Measurements from ENCODE around the gene ERBB2.
"Not testable (repeated sequence)": the region's sequence is repeated elsewhere in the genome, so short reads cannot be mapped to it uniquely, and the experiment has no call there.

The ERBB2 gene

GRCh38 chr17:39679521-39680192 lies 20.2 kb upstream of the ERBB2 start:
- DNase-seq, result no peak

GRCh38 chr17:39683295-39683939 lies 16.4 kb upstream of the ERBB2 start:
- no peak for DNase-seq

GRCh38 chr17:39684369-39685192 lies 15.3 kb upstream of the ERBB2 start:
- DNase-seq, result no peak

- no peak for DNase-seq
These were observed 12.7 kb upstream of the ERBB2 start for GRCh38 chr17:39687101-39687545.

GRCh38 chr17:39687546-39688474 lies 12.1 kb upstream of the ERBB2 start, which contains the start of gene PGAP3:
TSS of gene PGAP3 (minus strand) at chr17:39688057. CDS start at chr17:39688014, 43 bp downstream.
- DNase-seq, result peak; percentile 79

GRCh38 chr17:39688475-39688835 lies 11.4 kb upstream of the ERBB2 start:
- DNase-seq, result no peak

- DNase-seq, result no peak
These were observed 10.9 kb upstream of the ERBB2 start for GRCh38 chr17:39688945-39689344.

GRCh38 chr17:39694593-39694992 lies 5.3 kb upstream of the ERBB2 start:
- no peak for DNase-seq

- DNase-seq, result no peak
These were observed 4.8 kb upstream of the ERBB2 start for GRCh38 chr17:39695089-39695474.

- no peak for DNase-seq
These were observed 3.1 kb upstream of the ERBB2 start for GRCh38 chr17:39696731-39697130.

- DNase-seq, result no peak
These were observed 1.9 kb upstream of the ERBB2 start for GRCh38 chr17:39697961-39698360.

- not testable (repeated sequence) for DNase-seq
These were observed 577 bp upstream of the ERBB2 start for GRCh38 chr17:39699157-39699817.

- no peak for DNase-seq
These were observed 504 bp downstream of the ERBB2 start for GRCh38 chr17:39700148-39700987.

GRCh38 chr17:39701012-39701783 lies 1.3 kb downstream of the ERBB2 start:
- DNase-seq, result no peak

GRCh38 chr17:39701784-39702422 lies 2.0 kb downstream of the ERBB2 start:
- DNase-seq, result no peak

GRCh38 chr17:39702901-39703893 lies 3.3 kb downstream of the ERBB2 start:
- no peak for DNase-seq

GRCh38 chr17:39703913-39704312 lies 4.0 kb downstream of the ERBB2 start:
- DNase-seq, result no peak

GRCh38 chr17:39704821-39705551 lies 5.1 kb downstream of the ERBB2 start:
- no peak for DNase-seq
